Liver (tissue), 9 donors: ENCODE results near the gene OR6B1. TPM values are rescaled to one million over a fixed set of nuclear protein-coding genes. Genes with fewer than 3 reads are reported as not detected.

Source experiments
- DNase-seq: peaks from one replicate; pipeline ENCODE4 v3.0.0-alpha.2; 2017; ENCODE audit warnings: low spot score
- H3K27ac ChIP-seq, 2 donors: one replicate each; pipeline ENCODE4 v1.7.0; 2013; ENCODE audit warnings: inconsistent platforms in 2 of 2, low read length in 2 of 2, control low read depth in 1 of 2, low read depth in 1 of 2, mild to moderate bottlenecking in 1 of 2
- H3K27me3 ChIP-seq, 4 donors: one replicate each; pipeline versions ENCODE4 v1.6.1 to v1.7.0; 2013; ENCODE audit warnings: low read length in 3 of 4, inconsistent platforms in 1 of 4, mild to moderate bottlenecking in 1 of 4, moderate library complexity in 1 of 4; ENCODE audit not compliant: control insufficient read depth in 4 of 4, insufficient read depth in 4 of 4
- H3K36me3 ChIP-seq, 4 donors: one replicate each; pipeline versions ENCODE4 v1.6.1 to v1.7.0; 2013; ENCODE audit warnings: low read length in 3 of 4, mild to moderate bottlenecking in 3 of 4, low read depth in 1 of 4, moderate library complexity in 1 of 4; ENCODE audit not compliant: control insufficient read depth in 4 of 4, insufficient read depth in 3 of 4
- H3K4me1 ChIP-seq, 4 donors: one replicate each; pipeline versions ENCODE4 v1.6.1 to v1.7.0; 2013; ENCODE audit warnings: low read length in 3 of 4, mild to moderate bottlenecking in 3 of 4, moderate library complexity in 1 of 4; ENCODE audit not compliant: control insufficient read depth in 4 of 4, insufficient read depth in 4 of 4
- H3K4me3 ChIP-seq, 3 donors: one replicate each; pipeline versions ENCODE4 v1.6.1 to v1.7.0; 2013; ENCODE audit warnings: low read length in 3 of 3, control low read depth in 1 of 3, low read depth in 1 of 3, mild to moderate bottlenecking in 1 of 3
- H3K9ac ChIP-seq, 2 donors: one replicate each; pipeline ENCODE4 v1.7.0; 2013; ENCODE audit warnings: low read length in 2 of 2, mild to moderate bottlenecking in 2 of 2, moderate library complexity in 2 of 2, control low read depth in 1 of 2, low read depth in 1 of 2
- H3K9me3 ChIP-seq, 4 donors: one replicate each; pipeline versions ENCODE4 v1.6.1 to v1.7.0; 2013; ENCODE audit warnings: low read length in 3 of 4; ENCODE audit not compliant: control insufficient read depth in 4 of 4
- EGR1 ChIP-seq, 2 donors: IDR thresholded peaks; 2 replicates each; pipeline ENCODE4 v1.6.1; 2016 to 2018; ENCODE audit warnings: antibody characterized with exemption in 2 of 2, low read depth in 2 of 2
- FOXA1 ChIP-seq: IDR thresholded peaks from 2 replicates; pipeline ENCODE4 v1.6.1; 2016; ENCODE audit warnings: antibody characterized with exemption
- FOXA2 ChIP-seq: IDR thresholded peaks from 2 replicates; pipeline ENCODE4 v1.6.1; 2016; ENCODE audit warnings: antibody characterized with exemption
- GABPA ChIP-seq, 2 donors: IDR thresholded peaks in 1 of 2; conservative IDR thresholded peaks in 1 of 2; 2 replicates each; pipeline ENCODE4 v1.6.1; 2016; ENCODE audit warnings: antibody characterized with exemption in 2 of 2, mild to moderate bottlenecking in 1 of 2, moderate library complexity in 1 of 2
- HNF4A ChIP-seq, 2 donors: conservative IDR thresholded peaks; 2 replicates each; pipeline ENCODE4 v1.6.1; 2016; ENCODE audit warnings: antibody characterized with exemption in 2 of 2, mild to moderate bottlenecking in 2 of 2
- HNF4G ChIP-seq: IDR thresholded peaks from 2 replicates; pipeline ENCODE4 v1.6.1; 2016; ENCODE audit warnings: antibody characterized with exemption
- JUND ChIP-seq, 2 donors: IDR thresholded peaks; 2 replicates each; pipeline ENCODE4 v1.6.1; 2016; ENCODE audit warnings: antibody characterized with exemption in 2 of 2
- NR2F2 ChIP-seq: IDR thresholded peaks from 2 replicates; pipeline ENCODE4 v1.6.1; 2016; ENCODE audit warnings: antibody characterized with exemption
- RAD21 ChIP-seq, 2 donors: IDR thresholded peaks; 2 replicates each; pipeline ENCODE4 v1.6.1; 2016; ENCODE audit warnings: antibody characterized with exemption in 2 of 2, mild to moderate bottlenecking in 2 of 2
- RXRA ChIP-seq, 2 donors: IDR thresholded peaks; 2 replicates each; pipeline ENCODE4 v1.6.1; 2017 to 2018; ENCODE audit warnings: antibody characterized with exemption in 2 of 2, mild to moderate bottlenecking in 1 of 2
- SP1 ChIP-seq: IDR thresholded peaks from 2 replicates; pipeline ENCODE4 v1.6.1; 2018; ENCODE audit warnings: antibody characterized with exemption, mild to moderate bottlenecking
- TAF1 ChIP-seq: conservative IDR thresholded peaks from 2 replicates; pipeline ENCODE4 v1.6.1; 2016; ENCODE audit warnings: antibody characterized with exemption, mild to moderate bottlenecking
- YY1 ChIP-seq: IDR thresholded peaks from 2 replicates; pipeline ENCODE4 v1.6.1; 2016; ENCODE audit warnings: antibody characterized with exemption, mild to moderate bottlenecking
- WGBS: extraction: QIAGEN DNeasy Blood & Tissue Kit; methylation state at CpG from one replicate; pipeline ENCODE4 v1.1.7; 2013; 5-methylcytosine and 5-hydroxymethylcytosine counted together
- polyA plus RNA-seq, 2 donors: library from polyadenylated mRNA; stranded (reverse) in 1 of 2; unstranded in 1 of 2; fragments of 200-250 nt in 1 of 2; fragments of >200 nt in 1 of 2; fragmentation: Nextera tagmentation in 1 of 2; extraction: Ambion mirVana in 1 of 2; gene quantifications; one replicate each; pipeline versions ENCODE4 v1.2.1 to v1.2.3, GENCODE V29; 2013 to 2015
- total RNA-seq, 2 donors: library from RNA; depleted of rRNA; stranded (reverse); fragments of >200 nt; gene quantifications; one replicate each; pipeline ENCODE4 v1.2.3, GENCODE V29; 2014
- TF ChIP-seq, protein P1 (sequence below): IDR thresholded peaks from 2 replicates; pipeline ENCODE4 v1.6.1; 2016; ENCODE audit warnings: antibody characterized with exemption
- TF ChIP-seq, protein P2 (sequence below): IDR thresholded peaks from 2 replicates; pipeline ENCODE4 v1.6.1; 2016; ENCODE audit warnings: antibody characterized with exemption
- TF ChIP-seq, protein P3 (sequence below): IDR thresholded peaks from 2 replicates; pipeline ENCODE4 v1.6.1; 2016; ENCODE audit warnings: antibody characterized with exemption
- TF ChIP-seq, protein P4 (sequence below): fragments of 150-350 bp; IDR thresholded peaks from 2 replicates; pipeline ENCODE4 v1.5.1; 2017; ENCODE audit warnings: improper control_type of control experiment, low read depth, low read length; ENCODE audit not compliant: missing input control
- donor health status: healthy.
- donor health status: healthy.
- donor health status: healthy.
- donor health status: healthy.
- donor health status: healthy.

Gene OR6B1
- total and polyA plus RNA-seq, 4 donors: 0.05 TPM; not detected in 3

DNA sequence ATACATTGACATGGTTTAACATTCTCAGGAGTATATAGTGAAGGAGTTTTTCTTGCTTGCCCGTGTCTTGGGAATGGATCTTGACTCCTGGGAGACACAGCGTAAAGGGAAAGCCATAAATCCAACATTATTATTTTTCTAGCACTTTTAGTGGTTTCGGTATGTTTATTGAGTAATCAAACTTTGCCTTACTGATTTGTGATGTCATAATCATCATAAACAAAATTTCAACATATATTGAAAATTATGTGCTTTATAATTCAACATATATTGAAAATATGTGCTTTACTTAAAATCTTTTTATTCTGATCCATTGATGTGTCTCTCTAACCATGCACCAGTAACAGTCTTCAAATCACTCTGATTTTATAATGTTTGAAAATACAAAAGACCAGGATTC, 28.4 kb downstream of the OR6B1 start:
- Histone ChIP-seq H3K9ac (no peak overlapping the region), H3K4me1 (no peaks in the 10 kb centered on the region), H3K4me3 (no peak overlapping the region), H3K27ac (no peak overlapping the region), H3K27me3 (peaks cover 0 to 5% (median 0%) of the 10 kb centered on the region in 4 donors), H3K36me3 (no peaks in the 10 kb centered on the region), H3K9me3 (no peaks in the 10 kb centered on the region)
- no peak for DNase-seq
- TF ChIP-seq SP1: no peak
- no peak for TF ChIP-seq JUND (IDR thresholded peaks at IDR 0.05)
- TF ChIP-seq RAD21 (IDR thresholded peaks at IDR 0.05): no peak
- no peak for TF ChIP-seq TAF1
- TF ChIP-seq RXRA (IDR thresholded peaks at IDR 0.05): no peak
- no peak for TF ChIP-seq YY1
- TF ChIP-seq HNF4G: no peak
- TF ChIP-seq, protein P1, sequence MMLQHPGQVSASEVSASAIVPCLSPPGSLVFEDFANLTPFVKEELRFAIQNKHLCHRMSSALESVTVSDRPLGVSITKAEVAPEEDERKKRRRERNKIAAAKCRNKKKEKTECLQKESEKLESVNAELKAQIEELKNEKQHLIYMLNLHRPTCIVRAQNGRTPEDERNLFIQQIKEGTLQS: no peak
- TF ChIP-seq EGR1 (IDR thresholded peaks at IDR 0.05; ENCODE audit: low read depth in 2 of 2): no peak
- TF ChIP-seq NR2F2: no peak
- WGBS: 90% methylated on average over 3 of the region's 3 CpGs

DNA sequence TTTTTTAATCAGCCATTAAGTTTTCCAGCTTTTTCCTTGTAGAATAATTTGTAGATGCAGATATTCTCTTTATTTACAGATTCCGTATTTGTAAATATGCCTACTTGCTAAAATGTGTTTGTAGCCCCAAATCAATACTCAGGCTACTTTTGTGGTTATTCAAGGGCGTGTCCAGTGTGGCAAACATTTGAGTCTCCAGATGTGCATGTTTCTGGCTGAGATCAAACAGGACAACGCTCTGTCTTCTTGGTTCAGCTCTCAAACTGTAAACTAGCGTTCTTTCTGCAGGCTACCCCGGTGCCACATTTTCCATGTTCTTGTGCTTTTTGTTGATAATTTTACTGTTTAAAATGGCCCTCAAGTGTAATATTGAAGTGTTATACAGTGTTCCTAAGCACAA, 32.4 kb downstream of the OR6B1 start:
- no peak overlapping the region for H3K4me3 ChIP-seq
- H3K27me3 ChIP-seq: peaks cover 0 to 8% (median 0%) of the 10 kb centered on the region in 4 donors
- DNase-seq: no peak
- H3K9me3 ChIP-seq: no peaks in the 10 kb centered on the region
- TF ChIP-seq EGR1 (IDR thresholded peaks at IDR 0.05; ENCODE audit: low read depth in 2 of 2) (no peak), YY1 (no peak), FOXA2 (no peak), GABPA (IDR thresholded peaks at IDR 0.05 in 1 of 2, conservative IDR thresholded peaks at IDR 0.05 in 1 of 2) (no peak), RXRA (IDR thresholded peaks at IDR 0.05) (no peak), FOXA1 (no peak), HNF4A (conservative IDR thresholded peaks at IDR 0.05) (no peak), NR2F2 (no peak), JUND (IDR thresholded peaks at IDR 0.05) (no peak), TAF1 (no peak)
- TF ChIP-seq, protein P2, sequence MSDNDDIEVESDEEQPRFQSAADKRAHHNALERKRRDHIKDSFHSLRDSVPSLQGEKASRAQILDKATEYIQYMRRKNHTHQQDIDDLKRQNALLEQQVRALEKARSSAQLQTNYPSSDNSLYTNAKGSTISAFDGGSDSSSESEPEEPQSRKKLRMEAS: no peak
- TF ChIP-seq, protein P3, sequence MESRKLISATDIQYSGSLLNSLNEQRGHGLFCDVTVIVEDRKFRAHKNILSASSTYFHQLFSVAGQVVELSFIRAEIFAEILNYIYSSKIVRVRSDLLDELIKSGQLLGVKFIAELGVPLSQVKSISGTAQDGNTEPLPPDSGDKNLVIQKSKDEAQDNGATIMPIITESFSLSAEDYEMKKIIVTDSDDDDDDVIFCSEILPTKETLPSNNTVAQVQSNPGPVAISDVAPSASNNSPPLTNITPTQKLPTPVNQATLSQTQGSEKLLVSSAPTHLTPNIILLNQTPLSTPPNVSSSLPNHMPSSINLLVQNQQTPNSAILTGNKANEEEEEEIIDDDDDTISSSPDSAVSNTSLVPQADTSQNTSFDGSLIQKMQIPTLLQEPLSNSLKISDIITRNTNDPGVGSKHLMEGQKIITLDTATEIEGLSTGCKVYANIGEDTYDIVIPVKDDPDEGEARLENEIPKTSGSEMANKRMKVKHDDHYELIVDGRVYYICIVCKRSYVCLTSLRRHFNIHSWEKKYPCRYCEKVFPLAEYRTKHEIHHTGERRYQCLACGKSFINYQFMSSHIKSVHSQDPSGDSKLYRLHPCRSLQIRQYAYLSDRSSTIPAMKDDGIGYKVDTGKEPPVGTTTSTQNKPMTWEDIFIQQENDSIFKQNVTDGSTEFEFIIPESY: no peak
- TF ChIP-seq, protein P4, sequence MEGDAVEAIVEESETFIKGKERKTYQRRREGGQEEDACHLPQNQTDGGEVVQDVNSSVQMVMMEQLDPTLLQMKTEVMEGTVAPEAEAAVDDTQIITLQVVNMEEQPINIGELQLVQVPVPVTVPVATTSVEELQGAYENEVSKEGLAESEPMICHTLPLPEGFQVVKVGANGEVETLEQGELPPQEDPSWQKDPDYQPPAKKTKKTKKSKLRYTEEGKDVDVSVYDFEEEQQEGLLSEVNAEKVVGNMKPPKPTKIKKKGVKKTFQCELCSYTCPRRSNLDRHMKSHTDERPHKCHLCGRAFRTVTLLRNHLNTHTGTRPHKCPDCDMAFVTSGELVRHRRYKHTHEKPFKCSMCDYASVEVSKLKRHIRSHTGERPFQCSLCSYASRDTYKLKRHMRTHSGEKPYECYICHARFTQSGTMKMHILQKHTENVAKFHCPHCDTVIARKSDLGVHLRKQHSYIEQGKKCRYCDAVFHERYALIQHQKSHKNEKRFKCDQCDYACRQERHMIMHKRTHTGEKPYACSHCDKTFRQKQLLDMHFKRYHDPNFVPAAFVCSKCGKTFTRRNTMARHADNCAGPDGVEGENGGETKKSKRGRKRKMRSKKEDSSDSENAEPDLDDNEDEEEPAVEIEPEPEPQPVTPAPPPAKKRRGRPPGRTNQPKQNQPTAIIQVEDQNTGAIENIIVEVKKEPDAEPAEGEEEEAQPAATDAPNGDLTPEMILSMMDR: no peak
- H3K4me1 ChIP-seq: no peaks in the 10 kb centered on the region
- H3K36me3 ChIP-seq: no peaks in the 10 kb centered on the region
- 77% methylated on average over 5 of the region's 5 CpGs for WGBS
- no peak overlapping the region for H3K9ac ChIP-seq
- no peak overlapping the region for H3K27ac ChIP-seq
